IPS DF 4.7 (cell line): ENCODE data around the gene CHKB.
A peak's percentile ranks its signal among the peaks of the same experiment; 100 is the strongest.

Experiments
- DNase-seq: peaks from one replicate; pipeline ENCODE4 v3.0.0-alpha.2; 2013; ENCODE audit warnings: low spot score; ENCODE audit errors: extremely low read depth

The CHKB gene

GRCh38 chr22:50574383-50574755 is 8.3 kb downstream of the CHKB start:
- no peak for DNase-seq

GRCh38 chr22:50573491-50574382 is 8.9 kb downstream of the CHKB start:
- no peak for DNase-seq

- no peak for DNase-seq
These were observed 9.7 kb downstream of the CHKB start for GRCh38 chr22:50572965-50573364.

- DNase-seq, result no peak
These were observed 11.1 kb downstream of the CHKB start for GRCh38 chr22:50571264-50572175.

- no peak for DNase-seq
These were observed 11.8 kb downstream of the CHKB start for GRCh38 chr22:50570861-50571260.

GRCh38 chr22:50569896-50570535 is 12.6 kb downstream of the CHKB start:
- DNase-seq, result no peak

- no peak for DNase-seq
These were observed 13.6 kb downstream of the CHKB start for GRCh38 chr22:50569041-50569459.

GRCh38 chr22:50568626-50569025 is 14.0 kb downstream of the CHKB start:
- DNase-seq, result no peak

- no peak for DNase-seq
These were observed 14.9 kb downstream of the CHKB start for GRCh38 chr22:50567721-50568252.

GRCh38 chr22:50564289-50564688 is 18.4 kb downstream of the CHKB start:
- no peak for DNase-seq

GRCh38 chr22:50563413-50564160 is 19.1 kb downstream of the CHKB start:
- DNase-seq, result no peak

- peak; percentile 66 for DNase-seq
These were observed 19.9 kb downstream of the CHKB start, which contains the start of gene SYCE3 for GRCh38 chr22:50562523-50563412. SYCE3 (minus strand) TSS chr22:50562919; CDS start chr22:50556405, 6,514 bp downstream.

- DNase-seq, result no peak
These were observed 21.0 kb downstream of the CHKB start for GRCh38 chr22:50561401-50562358.

- DNase-seq, result no peak
These were observed 22.6 kb downstream of the CHKB start for GRCh38 chr22:50560034-50560433.

GRCh38 chr22:50556703-50557102 is 25.9 kb downstream of the CHKB start:
- no peak for DNase-seq

GRCh38 chr22:50553310-50553709 is 29.3 kb downstream of the CHKB start:
- DNase-seq, result no peak

GRCh38 chr22:50551160-50551752 is 31.4 kb downstream of the CHKB start:
- no peak for DNase-seq

GRCh38 chr22:50550395-50550794 is 32.3 kb downstream of the CHKB start:
- no peak for DNase-seq
